Activated CD8-positive, alpha-beta memory T cell treated with anti-CD3 and anti-CD28 coated beads, Interleukin-2, amount 10 ng/mL, durations not matched to agents 7 days and 5 days (primary cell): ENCODE measurements around the gene SBSN. TPM values are rescaled to one million over a fixed set of nuclear protein-coding genes. Genes with fewer than 3 reads are reported as not detected.

Experiments
- ATAC-seq: fragments of 150-1000 bp; cut with Tn5 transposase; one replicate; pipeline ENCODE4 v1.10.0; 2021; ENCODE audit warnings: moderate library complexity
- CTCF ChIA-PET: fragments of 350-600 bp; sonication (Branson Sonifier 250); formaldehyde crosslinking; loops from one replicate; lab custom pipeline; 2021; ENCODE audit warnings: antibody characterized with exemption; lab: Charles Lee
- DNase-seq: peaks from one replicate; pipeline ENCODE4 v3.0.0-alpha.2; 2020
- H3K27ac Mint-ChIP-seq: one replicate; pipeline ENCODE4 v1.8.0; 2021; ENCODE audit warnings: mild to moderate bottlenecking, mixed read lengths
- H3K27me3 Mint-ChIP-seq: one replicate; pipeline ENCODE4 v1.8.0; 2021; ENCODE audit warnings: mixed read lengths
- H3K36me3 Mint-ChIP-seq: one replicate; pipeline ENCODE4 v1.8.0; 2021; ENCODE audit warnings: mild to moderate bottlenecking, mixed read lengths
- H3K4me1 Mint-ChIP-seq: one replicate; pipeline ENCODE4 v1.8.0; 2021; ENCODE audit warnings: mixed read lengths
- H3K4me3 Mint-ChIP-seq: one replicate; pipeline ENCODE4 v1.8.0; 2021; ENCODE audit warnings: mild to moderate bottlenecking, moderate library complexity, mixed read lengths
- H3K9me3 Mint-ChIP-seq: one replicate; pipeline ENCODE4 v1.8.0; 2022; ENCODE audit warnings: low read depth, mixed read lengths
- total RNA-seq, 2 experiments: library from RNA; stranded (reverse); gene quantifications; one replicate each; pipeline ENCODE4 v1.2.3, GENCODE V29; 2021

SBSN gene
- total RNA-seq, 2 experiments from 2014 or later: not detected

GRCh38 chr19:35517342-35517741 is 10.8 kb downstream of the SBSN start:
- H3K4me1 Mint-ChIP-seq: no peaks in the 10 kb centered on the region
- no peaks in the 10 kb centered on the region for H3K36me3 Mint-ChIP-seq
- no peak for DNase-seq
- H3K4me3 Mint-ChIP-seq: no peak overlapping the region
- CTCF ChIA-PET: interaction anchor here (1.0 to 1.3 kb wide), 2 partner anchors 9 to 31 kb away, joined by 3 read pairs; no protein-coding TSS in a partner anchor
- H3K9me3 Mint-ChIP-seq: no peaks in the 10 kb centered on the region
- no peak overlapping the region for H3K27ac Mint-ChIP-seq
- peaks cover 7% of the 10 kb centered on the region for H3K27me3 Mint-ChIP-seq
- ATAC-seq: no peak

GRCh38 chr19:35516310-35516709 is 11.8 kb downstream of the SBSN start:
- Mint-ChIP-seq H3K27ac (no peak overlapping the region), H3K36me3 (no peaks in the 10 kb centered on the region), H3K4me1 (no peaks in the 10 kb centered on the region), H3K4me3 (no peak overlapping the region), H3K27me3 (peaks cover 16% of the 10 kb centered on the region), H3K9me3 (no peaks in the 10 kb centered on the region)
- ATAC-seq: no peak
- CTCF ChIA-PET: interaction anchor here (1.3 kb wide), 1 partner anchor 8 kb away, joined by 3 read pairs; no protein-coding TSS in a partner anchor
- no peak for DNase-seq

- DNase-seq (no peak), ATAC-seq (no peak)
- H3K4me1 Mint-ChIP-seq: peaks cover 12% of the 10 kb centered on the region
- no peak overlapping the region for H3K4me3 Mint-ChIP-seq
- no peaks in the 10 kb centered on the region for H3K9me3 Mint-ChIP-seq
- CTCF ChIA-PET: interaction anchor here (1.0 to 1.8 kb wide), 3 partner anchors 8 to 33 kb away, joined by 3 to 4 read pairs (median 3); no protein-coding TSS in a partner anchor
- H3K36me3 Mint-ChIP-seq: no peaks in the 10 kb centered on the region
- peaks cover 30% of the 10 kb centered on the region for H3K27me3 Mint-ChIP-seq
- no peak overlapping the region for H3K27ac Mint-ChIP-seq
Observed at GRCh38 chr19:35514282-35514809, 13.8 kb downstream of the SBSN start.

- Mint-ChIP-seq H3K4me1 (peaks cover 14% of the 10 kb centered on the region), H3K36me3 (no peaks in the 10 kb centered on the region), H3K4me3 (no peak within 1 kb of the TSS), H3K27me3 (peaks cover 34% of the 10 kb centered on the region), H3K9me3 (no peaks in the 10 kb centered on the region), H3K27ac (no peak within 1 kb of the TSS)
- DNase-seq (no peak), ATAC-seq (no peak)
- CTCF ChIA-PET: no interaction called here
Observed at GRCh38 chr19:35513628-35514281, 14.4 kb downstream of the SBSN start, which contains the start of gene DMKN. Gene DMKN (minus strand): TSS chr19:35513649. CDS start chr19:35513475, 174 bp downstream.

GRCh38 chr19:35512831-35513627 is 15.1 kb downstream of the SBSN start:
- ATAC-seq (no peak), DNase-seq (no peak)
- CTCF ChIA-PET: interaction anchor here (1.4 kb wide), 1 partner anchor 35 kb away, joined by 3 read pairs; no protein-coding TSS in a partner anchor
- Mint-ChIP-seq H3K27ac (no peak overlapping the region), H3K4me3 (no peak overlapping the region), H3K27me3 (peaks cover 41% of the 10 kb centered on the region), H3K4me1 (peaks cover 14% of the 10 kb centered on the region), H3K9me3 (no peaks in the 10 kb centered on the region), H3K36me3 (no peaks in the 10 kb centered on the region)

GRCh38 chr19:35511337-35511736 is 16.8 kb downstream of the SBSN start:
- Mint-ChIP-seq H3K9me3 (no peaks in the 10 kb centered on the region), H3K27me3 (peaks cover 51% of the 10 kb centered on the region), H3K4me1 (peaks cover 14% of the 10 kb centered on the region), H3K36me3 (no peaks in the 10 kb centered on the region), H3K27ac (no peak overlapping the region), H3K4me3 (no peak overlapping the region)
- ATAC-seq (no peak), DNase-seq (no peak)
- CTCF ChIA-PET: interaction anchor here (1.1 to 3.7 kb wide), 10 partner anchors 16 to 312 kb away, joined by 3 to 21 read pairs (median 4); partner anchors contain the start of gene FFAR3

- no peak overlapping the region for H3K27ac Mint-ChIP-seq
- H3K27me3 Mint-ChIP-seq: peaks cover 56% of the 10 kb centered on the region
- CTCF ChIA-PET: interaction anchor here (0.5 to 3.7 kb wide), 35 partner anchors 9 to 444 kb away, joined by 3 to 21 read pairs (median 3); partner anchors contain the start of genes COX6B1, FFAR2 and FFAR3
- H3K4me3 Mint-ChIP-seq: no peak overlapping the region
- no peaks in the 10 kb centered on the region for H3K36me3 Mint-ChIP-seq
- DNase-seq (no peak), ATAC-seq (no peak)
- peaks cover 14% of the 10 kb centered on the region for H3K4me1 Mint-ChIP-seq
- no peaks in the 10 kb centered on the region for H3K9me3 Mint-ChIP-seq
Observed at GRCh38 chr19:35510626-35510964, 17.5 kb downstream of the SBSN start.

GRCh38 chr19:35509861-35510625 is 18.1 kb downstream of the SBSN start:
- DNase-seq: peak; percentile 75
- Mint-ChIP-seq H3K27ac (no peak overlapping the region), H3K27me3 (peaks cover 59% of the 10 kb centered on the region), H3K4me1 (peaks cover 14% of the 10 kb centered on the region), H3K36me3 (no peaks in the 10 kb centered on the region), H3K9me3 (no peaks in the 10 kb centered on the region), H3K4me3 (peak overlapping the region; percentile 22)
- peak; percentile 78 for ATAC-seq
- CTCF ChIA-PET: interaction anchor here (0.5 to 3.7 kb wide), 39 partner anchors 8 to 444 kb away, joined by 3 to 21 read pairs (median 3); partner anchors contain the start of genes COX6B1, FFAR2 and FFAR3

GRCh38 chr19:35509018-35509652 is 19.0 kb downstream of the SBSN start:
- H3K4me3 Mint-ChIP-seq: no peak overlapping the region
- ATAC-seq: peak; percentile 57
- CTCF ChIA-PET: interaction anchor here (0.9 to 5.4 kb wide), 10 partner anchors 8 to 156 kb away, joined by 3 to 34 read pairs (median 4); no protein-coding TSS in a partner anchor
- no peaks in the 10 kb centered on the region for H3K9me3 Mint-ChIP-seq
- H3K36me3 Mint-ChIP-seq: no peaks in the 10 kb centered on the region
- peaks cover 63% of the 10 kb centered on the region for H3K27me3 Mint-ChIP-seq
- no peak overlapping the region for H3K27ac Mint-ChIP-seq
- DNase-seq: peak; percentile 62
- H3K4me1 Mint-ChIP-seq: peaks cover 14% of the 10 kb centered on the region

GRCh38 chr19:35508129-35508528 is 20.0 kb downstream of the SBSN start:
- CTCF ChIA-PET: interaction anchor here (1.2 to 5.4 kb wide), 5 partner anchors 9 to 155 kb away, joined by 3 to 34 read pairs (median 10); no protein-coding TSS in a partner anchor
- no peak for ATAC-seq
- no peaks in the 10 kb centered on the region for H3K9me3 Mint-ChIP-seq

GRCh38 chr19:35507561-35507960 is 20.6 kb downstream of the SBSN start:
- H3K27ac Mint-ChIP-seq: no peak overlapping the region
- peaks cover 67% of the 10 kb centered on the region for H3K27me3 Mint-ChIP-seq
- ATAC-seq (no peak), DNase-seq (no peak)
- peaks cover 14% of the 10 kb centered on the region for H3K4me1 Mint-ChIP-seq
- H3K36me3 Mint-ChIP-seq: no peaks in the 10 kb centered on the region
- H3K9me3 Mint-ChIP-seq: no peaks in the 10 kb centered on the region
- no peak overlapping the region for H3K4me3 Mint-ChIP-seq
- CTCF ChIA-PET: interaction anchor here (5.4 kb wide), 1 partner anchor 11 kb away, joined by 34 read pairs; no protein-coding TSS in a partner anchor

More at GRCh38 chr19:35508129-35508528, 20.0 kb downstream of the SBSN start:
- DNase-seq: no peak
- H3K4me3 Mint-ChIP-seq: no peak overlapping the region
- peaks cover 67% of the 10 kb centered on the region for H3K27me3 Mint-ChIP-seq
- no peaks in the 10 kb centered on the region for H3K36me3 Mint-ChIP-seq
- no peak overlapping the region for H3K27ac Mint-ChIP-seq
- peaks cover 14% of the 10 kb centered on the region for H3K4me1 Mint-ChIP-seq

- DNase-seq (no peak), ATAC-seq (no peak)
- Mint-ChIP-seq H3K27me3 (peaks cover 55% of the 10 kb centered on the region), H3K4me3 (no peak overlapping the region), H3K27ac (no peak overlapping the region), H3K4me1 (peaks cover 14% of the 10 kb centered on the region), H3K9me3 (no peaks in the 10 kb centered on the region), H3K36me3 (no peaks in the 10 kb centered on the region)
- CTCF ChIA-PET: interaction anchor here (5.4 kb wide), 1 partner anchor 10 kb away, joined by 34 read pairs; no protein-coding TSS in a partner anchor
Observed at GRCh38 chr19:35506011-35506410, 22.1 kb downstream of the SBSN start.
